ENCODE results near the gene COX6A2. TPM values are rescaled to one million over a fixed set of nuclear protein-coding genes. Genes with fewer than 3 reads are reported as not detected.
A peak's percentile ranks its signal among the peaks of the same experiment; 100 is the strongest.
"Not testable (repeated sequence)": the region's sequence is repeated elsewhere in the genome, so short reads cannot be mapped to it uniquely, and the experiment has no call there.

Gene COX6A2
- total RNA-seq, 1 experiment from 2014 or later = not detected

GRCh38 chr16:31427441-31428278, 500 bp downstream of the COX6A2 start:
- H3K36me3 ChIP-seq = no peaks in the 10 kb centered on the region
- no peaks in the 10 kb centered on the region for H3K9me3 ChIP-seq
- peak overlapping the region; percentile 30 for H3K4me3 ChIP-seq
- peak; percentile 57 for DNase-seq
- no peaks in the 10 kb centered on the region; the same call in 1 of the 2 replicates for H3K27me3 ChIP-seq

- DNase-seq = no peak
These were observed 4.4 kb downstream of the COX6A2 start for GRCh38 chr16:31423801-31424200.

GRCh38 chr16:31423241-31423640, 4.9 kb downstream of the COX6A2 start:
- no peaks in the 10 kb centered on the region for H3K36me3 ChIP-seq
- no peaks in the 10 kb centered on the region for H3K9me3 ChIP-seq
- H3K27me3 ChIP-seq = peaks cover 2% of the 10 kb centered on the region; the same call in 1 of the 2 replicates
- H3K4me3 ChIP-seq = no peak overlapping the region
- DNase-seq = no peak

More at GRCh38 chr16:31423801-31424200, 4.4 kb downstream of the COX6A2 start:
- Histone ChIP-seq H3K4me3 (no peak overlapping the region), H3K36me3 (no peaks in the 10 kb centered on the region), H3K27me3 (peaks cover 2% of the 10 kb centered on the region; the same call in 1 of the 2 replicates), H3K9me3 (no peaks in the 10 kb centered on the region)

GRCh38 chr16:31421587-31421986, 6.6 kb downstream of the COX6A2 start:
- H3K4me3 ChIP-seq = no peak overlapping the region
- H3K9me3 ChIP-seq = no peaks in the 10 kb centered on the region
- peaks cover 2% of the 10 kb centered on the region; the same call in 1 of the 2 replicates for H3K27me3 ChIP-seq
- no peaks in the 10 kb centered on the region for H3K36me3 ChIP-seq
- no peak for DNase-seq

- no peaks in the 10 kb centered on the region for H3K36me3 ChIP-seq
- H3K4me3 ChIP-seq = no peak overlapping the region
- H3K27me3 ChIP-seq = peaks cover 2% of the 10 kb centered on the region; the same call in 1 of the 2 replicates
- DNase-seq = no peak
- H3K9me3 ChIP-seq = no peaks in the 10 kb centered on the region
These were observed 8.1 kb downstream of the COX6A2 start for GRCh38 chr16:31420037-31420436.

GRCh38 chr16:31417916-31418315, 10.2 kb downstream of the COX6A2 start:
- no peak overlapping the region for H3K4me3 ChIP-seq
- no peaks in the 10 kb centered on the region for H3K9me3 ChIP-seq
- no peaks in the 10 kb centered on the region for H3K36me3 ChIP-seq
- H3K27me3 ChIP-seq = peaks cover 2% of the 10 kb centered on the region; the same call in 1 of the 2 replicates
- DNase-seq = no peak

- not testable (repeated sequence) for H3K4me3 ChIP-seq, H3K36me3 ChIP-seq, H3K27me3 ChIP-seq, H3K9me3 ChIP-seq, DNase-seq
These were observed 11.1 kb downstream of the COX6A2 start for GRCh38 chr16:31417036-31417435.

GRCh38 chr16:31416371-31416770, 11.8 kb downstream of the COX6A2 start:
- H3K27me3 ChIP-seq = no peaks in the 10 kb centered on the region; the same call in 1 of the 2 replicates
- DNase-seq = no peak
- H3K36me3 ChIP-seq = no peaks in the 10 kb centered on the region
- no peak overlapping the region for H3K4me3 ChIP-seq
- no peaks in the 10 kb centered on the region for H3K9me3 ChIP-seq

- Histone ChIP-seq H3K27me3 (no peaks in the 10 kb centered on the region; the same call in 1 of the 2 replicates), H3K9me3 (no peaks in the 10 kb centered on the region), H3K4me3 (no peak overlapping the region), H3K36me3 (no peaks in the 10 kb centered on the region)
- DNase-seq = no peak
These were observed 13.5 kb downstream of the COX6A2 start for GRCh38 chr16:31414706-31415105.

GRCh38 chr16:31413943-31414342, 14.2 kb downstream of the COX6A2 start:
- no peaks in the 10 kb centered on the region for H3K9me3 ChIP-seq
- H3K4me3 ChIP-seq = no peak overlapping the region
- no peaks in the 10 kb centered on the region for H3K36me3 ChIP-seq
- DNase-seq = no peak
- H3K27me3 ChIP-seq = no peaks in the 10 kb centered on the region; the same call in 1 of the 2 replicates

- Histone ChIP-seq H3K27me3 (no peaks in the 10 kb centered on the region; the same call in 1 of the 2 replicates), H3K9me3 (no peaks in the 10 kb centered on the region), H3K4me3 (no peak overlapping the region), H3K36me3 (no peaks in the 10 kb centered on the region)
- DNase-seq = no peak
These were observed 14.8 kb downstream of the COX6A2 start for GRCh38 chr16:31413381-31413780.

GRCh38 chr16:31412750-31413149, 15.4 kb downstream of the COX6A2 start:
- Histone ChIP-seq H3K4me3 (no peak overlapping the region), H3K9me3 (no peaks in the 10 kb centered on the region), H3K36me3 (no peaks in the 10 kb centered on the region), H3K27me3 (no peaks in the 10 kb centered on the region; the same call in 1 of the 2 replicates)
- DNase-seq = no peak

- DNase-seq = no peak
- Histone ChIP-seq H3K27me3 (no peaks in the 10 kb centered on the region; the same call in 1 of the 2 replicates), H3K4me3 (no peak overlapping the region), H3K9me3 (no peaks in the 10 kb centered on the region), H3K36me3 (no peaks in the 10 kb centered on the region)
These were observed 16.9 kb downstream of the COX6A2 start for GRCh38 chr16:31411024-31411844.

GRCh38 chr16:31410082-31410481, 18.1 kb downstream of the COX6A2 start:
- DNase-seq = no peak
- Histone ChIP-seq H3K36me3 (no peaks in the 10 kb centered on the region), H3K4me3 (no peak overlapping the region), H3K9me3 (no peaks in the 10 kb centered on the region), H3K27me3 (no peaks in the 10 kb centered on the region; the same call in 1 of the 2 replicates)

- Histone ChIP-seq H3K9me3 (no peaks in the 10 kb centered on the region), H3K4me3 (no peak overlapping the region), H3K36me3 (no peaks in the 10 kb centered on the region), H3K27me3 (no peaks in the 10 kb centered on the region; the same call in 1 of the 2 replicates)
- peak; percentile 35 for DNase-seq
These were observed 18.7 kb downstream of the COX6A2 start for GRCh38 chr16:31409433-31409832.

- no peaks in the 10 kb centered on the region for H3K9me3 ChIP-seq
- H3K4me3 ChIP-seq = no peak overlapping the region
- DNase-seq = no peak
- H3K36me3 ChIP-seq = peaks cover 3% of the 10 kb centered on the region
- H3K27me3 ChIP-seq = no peaks in the 10 kb centered on the region
These were observed 20.8 kb downstream of the COX6A2 start for GRCh38 chr16:31407406-31407805.
